Thyroid gland (tissue), 4 donors: ENCODE data around the gene TK1. TPM values are rescaled to one million over a fixed set of nuclear protein-coding genes. Genes with fewer than 3 reads are reported as not detected.
"Not testable (repeated sequence)": the region's sequence is repeated elsewhere in the genome, so short reads cannot be mapped to it uniquely, and the experiment has no call there.

ENCODE experiments used
- DNase-seq, 2 donors: peaks; one replicate each; pipeline ENCODE4 v3.0.0-alpha.2; 2019
- H3K27ac ChIP-seq, 3 donors: fragments of 200-600 bp; sonication (generic); 1 replicate in 2 of 3; 2 replicates in 1 of 3; pipeline ENCODE4 v1.5.1; 2016 to 2019; ENCODE audit warnings: mild to moderate bottlenecking in 1 of 3, moderate library complexity in 1 of 3
- H3K27me3 ChIP-seq: fragments of 200-600 bp; sonication (generic); one replicate; pipeline ENCODE4 v1.5.1; 2019
- H3K36me3 ChIP-seq, 2 donors: fragments of 200-600 bp; sonication (generic); one replicate each; pipeline ENCODE4 v1.5.1; 2016 to 2019
- H3K4me1 ChIP-seq, 2 donors: fragments of 200-600 bp; sonication (generic); one replicate each; pipeline ENCODE4 v1.5.1; 2017 to 2019
- H3K4me3 ChIP-seq, 3 donors: fragments of 200-600 bp; sonication (generic); replicated peaks in 1 of 3; 1 replicate in 2 of 3; 2 replicates in 1 of 3; pipeline ENCODE4 v1.5.1; 2016; ENCODE audit warnings: mild to moderate bottlenecking in 1 of 3
- H3K9me3 ChIP-seq: fragments of 200-600 bp; sonication (generic); one replicate; pipeline ENCODE4 v1.5.1; 2017
- CTCF ChIP-seq, 6 experiments: fragments of 200-600 bp in 3 of 6; fragments of 450-650 bp in 3 of 6; sonication (generic) in 3 of 6; IDR thresholded peaks; one replicate each; pipeline ENCODE4 v1.5.1; 2016 to 2019; ENCODE audit warnings: antibody characterized with exemption in 6 of 6, mild to moderate bottlenecking in 2 of 6, inconsistent platforms in 1 of 6, moderate library complexity in 1 of 6
- POLR2A ChIP-seq, 2 donors: fragments of 450-650 bp; IDR thresholded peaks; one replicate each; pipeline ENCODE4 v1.6.1; 2017; ENCODE audit warnings: antibody characterized with exemption in 2 of 2, mild to moderate bottlenecking in 2 of 2, moderate library complexity in 1 of 2
- WGBS, 2 donors: methylation state at CpG; one replicate each; pipeline ENCODE4 v1.1.5; 2017; 5-methylcytosine and 5-hydroxymethylcytosine counted together
- intact Hi-C: fragments of 100-400 bp; cut with DNase I; formaldehyde crosslinking; loops from one replicate; pipeline ENCODE4 v1.15.1; 2023
- total RNA-seq, 4 donors: library from RNA; depleted of rRNA; stranded (reverse); fragments of >200 nt; gene quantifications; one replicate each; pipeline ENCODE4 v1.2.3, GENCODE V29; 2016

Gene TK1
- total RNA-seq, 4 donors from 2014 or later = 1.1 to 2.7 (median 1.9) TPM

GRCh38 chr17:78174870-78175642 is 11.8 kb downstream of the TK1 start:
- Histone ChIP-seq H3K27ac (peak overlapping the region; percentile 68 to 75 (median 74)), H3K9me3 (no peaks in the 10 kb centered on the region), H3K4me3 (no peak overlapping the region), H3K36me3 (peaks cover 0 to 17% of the 10 kb centered on the region in 2 donors), H3K4me1 (peaks cover 19 to 39% of the 10 kb centered on the region in 2 donors), H3K27me3 (no peaks in the 10 kb centered on the region)
- intact Hi-C loops = loop anchor here (2.0 to 5.0 kb wide), 3 partner anchors 48 to 72 kb away; partner anchors contain the start of gene TMC6
- TF ChIP-seq POLR2A (IDR thresholded peaks at IDR 0.05) (no peak), CTCF (IDR thresholded peaks at IDR 0.05) (peak in 1 of 6 experiments; percentile 5)
- WGBS, 2 donors = 54 to 69% methylated on average over 18 to 22 of the region's 28 CpGs
- DNase-seq = peak in 1 of 2 donors; percentile 60

- TF ChIP-seq CTCF (IDR thresholded peaks at IDR 0.05) = peak in 5 of 6 experiments; percentile 21 to 92 (median 80)
- TF ChIP-seq POLR2A (IDR thresholded peaks at IDR 0.05) = peak in 1 of 2 donors; percentile 46
These were observed 12.4 kb downstream of the TK1 start for GRCh38 chr17:78174346-78174869.

GRCh38 chr17:78173097-78173715 is 13.6 kb downstream of the TK1 start:
- intact Hi-C loops = loop anchor here (5.0 kb wide), 1 partner anchor 46 kb away; the partner anchor contains the start of gene TMC6
- H3K4me3 ChIP-seq = no peak overlapping the region
- H3K4me1 ChIP-seq = peaks cover 23 to 47% of the 10 kb centered on the region in 2 donors
- no peaks in the 10 kb centered on the region for H3K9me3 ChIP-seq
- DNase-seq = no peak
- WGBS, 2 donors = 82 to 85% methylated on average over 9 to 11 of the region's 11 CpGs
- H3K36me3 ChIP-seq = peaks cover 0 to 17% of the 10 kb centered on the region in 2 donors
- no peaks in the 10 kb centered on the region for H3K27me3 ChIP-seq
- TF ChIP-seq POLR2A (IDR thresholded peaks at IDR 0.05) (no peak), CTCF (IDR thresholded peaks at IDR 0.05) (no peak)
- peak overlapping the region in 1 of 3 donors; percentile 74 for H3K27ac ChIP-seq

More at GRCh38 chr17:78174346-78174869, 12.4 kb downstream of the TK1 start:
- WGBS, 2 donors = 32% methylated on average over 8 to 10 of the region's 15 CpGs
- DNase-seq = peak; percentile 95
- peak overlapping the region; percentile 68 to 75 (median 74) for H3K27ac ChIP-seq
- H3K27me3 ChIP-seq = no peaks in the 10 kb centered on the region
- no peaks in the 10 kb centered on the region for H3K9me3 ChIP-seq
- intact Hi-C loops = loop anchor here (2.0 to 5.0 kb wide), 2 partner anchors 47 to 62 kb away; partner anchors contain the start of gene TMC6
- peaks cover 23 to 46% of the 10 kb centered on the region in 2 donors for H3K4me1 ChIP-seq
- peaks cover 0 to 17% of the 10 kb centered on the region in 2 donors for H3K36me3 ChIP-seq
- H3K4me3 ChIP-seq = no peak overlapping the region

GRCh38 chr17:78172249-78173051 is 14.4 kb downstream of the TK1 start:
- H3K4me3 ChIP-seq = no peak overlapping the region
- peaks cover 26 to 51% of the 10 kb centered on the region in 2 donors for H3K4me1 ChIP-seq
- WGBS, 2 donors = 62 to 73% methylated on average over 11 to 18 of the region's 19 CpGs
- DNase-seq = no peak
- H3K27me3 ChIP-seq = no peaks in the 10 kb centered on the region
- no peak for TF ChIP-seq CTCF (IDR thresholded peaks at IDR 0.05)
- no peak for TF ChIP-seq POLR2A (IDR thresholded peaks at IDR 0.05)
- intact Hi-C loops = loop anchor here (5.0 kb wide), 1 partner anchor 45 kb away; the partner anchor contains the start of gene TMC6
- no peaks in the 10 kb centered on the region for H3K9me3 ChIP-seq
- peak overlapping the region in 1 of 3 donors; percentile 74 for H3K27ac ChIP-seq
- peaks cover 0 to 17% of the 10 kb centered on the region in 2 donors for H3K36me3 ChIP-seq

- H3K36me3 ChIP-seq = peaks cover 0 to 17% of the 10 kb centered on the region in 2 donors
- not testable (repeated sequence) for DNase-seq, H3K27ac ChIP-seq, H3K4me3 ChIP-seq, H3K27me3 ChIP-seq, H3K9me3 ChIP-seq
- H3K4me1 ChIP-seq = peaks cover 25 to 50% of the 10 kb centered on the region in 2 donors
- WGBS, 2 donors = 90 to 94% methylated on average over 10 to 19 of the region's 19 CpGs
- intact Hi-C loops = loop anchor here (5.0 kb wide), 1 partner anchor 44 kb away; the partner anchor contains the start of gene TMC6
These were observed 15.1 kb downstream of the TK1 start for GRCh38 chr17:78171591-78172248.
